ENCODE results near the gene LPIN2. TPM values are rescaled to one million over a fixed set of nuclear protein-coding genes. Genes with fewer than 3 reads are reported as not detected.
A peak's percentile ranks its signal among the peaks of the same experiment; 100 is the strongest.
"Not testable (repeated sequence)": the region's sequence is repeated elsewhere in the genome, so short reads cannot be mapped to it uniquely, and the experiment has no call there.

The LPIN2 gene, protein sequence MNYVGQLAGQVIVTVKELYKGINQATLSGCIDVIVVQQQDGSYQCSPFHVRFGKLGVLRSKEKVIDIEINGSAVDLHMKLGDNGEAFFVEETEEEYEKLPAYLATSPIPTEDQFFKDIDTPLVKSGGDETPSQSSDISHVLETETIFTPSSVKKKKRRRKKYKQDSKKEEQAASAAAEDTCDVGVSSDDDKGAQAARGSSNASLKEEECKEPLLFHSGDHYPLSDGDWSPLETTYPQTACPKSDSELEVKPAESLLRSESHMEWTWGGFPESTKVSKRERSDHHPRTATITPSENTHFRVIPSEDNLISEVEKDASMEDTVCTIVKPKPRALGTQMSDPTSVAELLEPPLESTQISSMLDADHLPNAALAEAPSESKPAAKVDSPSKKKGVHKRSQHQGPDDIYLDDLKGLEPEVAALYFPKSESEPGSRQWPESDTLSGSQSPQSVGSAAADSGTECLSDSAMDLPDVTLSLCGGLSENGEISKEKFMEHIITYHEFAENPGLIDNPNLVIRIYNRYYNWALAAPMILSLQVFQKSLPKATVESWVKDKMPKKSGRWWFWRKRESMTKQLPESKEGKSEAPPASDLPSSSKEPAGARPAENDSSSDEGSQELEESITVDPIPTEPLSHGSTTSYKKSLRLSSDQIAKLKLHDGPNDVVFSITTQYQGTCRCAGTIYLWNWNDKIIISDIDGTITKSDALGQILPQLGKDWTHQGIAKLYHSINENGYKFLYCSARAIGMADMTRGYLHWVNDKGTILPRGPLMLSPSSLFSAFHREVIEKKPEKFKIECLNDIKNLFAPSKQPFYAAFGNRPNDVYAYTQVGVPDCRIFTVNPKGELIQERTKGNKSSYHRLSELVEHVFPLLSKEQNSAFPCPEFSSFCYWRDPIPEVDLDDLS
- 9.9 and 10.4 TPM in 2 replicates for total RNA-seq (2014; rRNA removed; shearing (Covaris generic))
- 10.8 and 12.7 TPM in 2 replicates for polyA plus RNA-seq (2014; cell fraction: nucleus; rRNA removed)

GRCh38 chr18:3013024-3013804 is at the start of gene LPIN2:
TSS of gene LPIN2 (minus strand) at chr18:3013144. CDS start at chr18:2960840, 52,304 bp downstream.
- peak; percentile 89 for DNase-seq (ENCODE audit: extremely low read depth, low read depth)

DNA sequence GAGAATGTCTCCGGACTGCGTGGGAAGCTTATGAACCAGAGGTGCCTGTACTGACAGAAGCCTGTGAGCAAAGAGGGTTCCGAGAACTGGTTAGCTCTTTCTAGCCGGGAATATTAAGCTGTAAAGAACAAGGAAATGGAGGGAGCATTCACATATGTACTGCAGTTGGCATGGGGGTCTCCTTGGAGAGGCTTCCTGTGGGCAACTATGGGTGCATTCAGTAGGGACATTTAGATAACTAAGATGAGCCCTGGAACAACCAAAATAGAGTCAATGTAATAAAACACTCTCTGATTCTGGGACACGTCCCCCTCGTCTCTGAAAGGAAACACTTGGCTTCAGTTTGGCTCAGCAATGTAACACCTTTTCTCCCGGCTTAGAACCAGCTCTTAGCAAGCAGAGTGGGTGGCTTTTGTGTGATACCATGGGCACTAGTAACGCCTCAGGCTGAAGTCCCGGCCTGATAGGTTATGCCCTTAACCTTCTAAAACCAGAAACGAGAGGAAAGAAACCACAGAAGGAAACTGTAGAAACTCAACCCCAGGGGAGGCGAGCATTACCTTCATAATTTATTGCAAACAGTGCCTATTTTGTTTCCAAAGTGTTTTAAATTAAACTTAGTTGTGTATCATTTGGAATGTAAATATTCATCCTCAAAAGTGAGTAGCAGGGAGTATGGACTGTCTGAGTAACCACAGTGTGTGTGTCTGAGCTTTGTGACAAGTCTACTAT is 48.8 kb upstream of the LPIN2 start:
- DNase-seq (ENCODE audit: extremely low read depth, low read depth), result no peak

- no peak for DNase-seq (ENCODE audit: extremely low read depth, low read depth)
Measured at GRCh38 chr18:3060667-3061580, 48.0 kb upstream of the LPIN2 start.

- no peak for DNase-seq (ENCODE audit: extremely low read depth, low read depth)
Measured at GRCh38 chr18:3059272-3059671, 46.3 kb upstream of the LPIN2 start.

- peak; percentile 5 for DNase-seq (ENCODE audit: extremely low read depth, low read depth)
Measured at GRCh38 chr18:3058328-3059191, 45.6 kb upstream of the LPIN2 start.

DNA sequence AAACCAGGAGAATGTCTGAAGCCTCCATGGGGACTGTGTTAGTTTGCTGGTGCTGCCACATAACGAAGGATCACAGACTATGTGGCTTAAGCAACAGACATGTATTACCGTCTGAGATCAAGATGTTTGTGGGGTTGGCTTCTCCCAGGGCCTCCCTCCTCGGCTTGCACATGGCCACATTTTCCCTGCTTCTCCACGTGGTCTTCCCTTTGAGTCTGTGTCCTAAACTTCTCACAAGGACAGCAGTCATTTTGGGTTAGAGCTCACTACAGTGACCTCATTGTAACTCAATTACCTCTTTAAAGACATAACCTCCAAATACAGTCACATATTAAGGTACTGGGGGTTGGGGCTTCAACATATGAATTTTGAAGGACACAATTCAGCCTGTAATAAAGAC is 44.6 kb upstream of the LPIN2 start:
- no peak for DNase-seq (ENCODE audit: extremely low read depth, low read depth)

GRCh38 chr18:3056311-3056710 is 43.4 kb upstream of the LPIN2 start:
- DNase-seq (ENCODE audit: extremely low read depth, low read depth), result no peak

DNA sequence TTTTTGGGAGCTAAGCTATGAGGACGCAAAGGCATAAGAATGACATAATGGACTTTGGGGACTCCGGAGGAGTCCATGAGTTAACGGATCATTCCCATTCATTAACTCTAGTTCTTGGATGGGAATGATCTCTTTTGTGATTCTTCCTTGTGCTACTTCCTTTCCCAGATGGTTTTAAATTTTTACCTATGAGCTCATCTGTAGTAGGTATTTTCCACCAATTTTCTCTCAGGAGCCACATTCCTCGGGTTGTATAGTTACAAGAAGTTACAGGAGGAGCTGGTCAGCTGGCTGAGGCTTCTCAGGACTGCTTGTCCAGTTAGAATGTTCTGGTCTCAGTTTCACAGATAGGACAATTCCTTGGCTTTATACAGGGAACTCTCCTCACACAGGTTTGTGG is 42.9 kb upstream of the LPIN2 start:
- no peak for DNase-seq (ENCODE audit: extremely low read depth, low read depth)

DNA sequence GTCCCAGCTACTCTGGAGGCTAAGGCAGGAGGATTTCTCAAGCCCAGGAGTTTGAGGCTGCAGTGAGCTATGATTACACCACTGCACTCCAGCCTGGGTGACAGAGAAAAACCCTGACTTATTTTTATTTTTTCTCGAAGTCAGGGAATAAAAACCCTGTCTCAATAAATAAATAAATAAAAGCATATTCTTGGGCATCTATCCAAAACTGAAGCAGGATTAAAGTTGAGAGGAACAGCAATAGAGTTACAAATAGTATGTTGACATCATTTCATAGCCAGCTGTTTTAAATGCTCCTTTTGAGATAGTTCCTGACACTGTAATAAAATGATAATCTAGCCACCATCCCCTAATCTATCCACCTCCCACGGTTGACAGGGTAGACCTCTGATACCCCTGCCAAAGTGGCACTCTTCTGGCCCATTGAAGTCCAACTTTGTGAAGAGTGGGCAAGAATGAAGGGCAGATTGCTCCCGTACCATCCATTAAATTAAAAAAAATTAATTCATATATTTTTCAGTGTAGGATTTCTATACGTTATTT is 42.3 kb upstream of the LPIN2 start:
- DNase-seq (ENCODE audit: extremely low read depth, low read depth), result no peak

GRCh38 chr18:3054780-3055179 is 41.8 kb upstream of the LPIN2 start:
- DNase-seq (ENCODE audit: extremely low read depth, low read depth), result no peak

DNA sequence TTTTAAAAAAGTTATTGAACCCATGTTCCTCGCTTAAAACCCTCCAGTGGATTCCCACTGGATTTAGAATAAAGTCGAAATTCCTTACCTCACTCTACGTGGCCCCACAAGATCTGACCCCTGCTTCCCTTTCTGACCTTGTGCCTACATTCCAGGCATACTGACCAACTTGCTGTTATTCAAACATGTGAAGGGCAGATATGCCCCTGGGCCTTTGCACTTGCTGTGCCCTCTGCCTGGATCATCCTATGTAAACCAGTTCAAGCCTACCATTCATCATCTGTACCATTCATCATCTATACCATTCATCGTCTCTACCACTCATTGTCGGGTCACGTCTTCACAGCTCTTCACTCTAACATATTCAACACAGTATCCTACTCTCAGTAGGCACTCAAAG is 41.3 kb upstream of the LPIN2 start:
- no peak for DNase-seq (ENCODE audit: extremely low read depth, low read depth)

DNA sequence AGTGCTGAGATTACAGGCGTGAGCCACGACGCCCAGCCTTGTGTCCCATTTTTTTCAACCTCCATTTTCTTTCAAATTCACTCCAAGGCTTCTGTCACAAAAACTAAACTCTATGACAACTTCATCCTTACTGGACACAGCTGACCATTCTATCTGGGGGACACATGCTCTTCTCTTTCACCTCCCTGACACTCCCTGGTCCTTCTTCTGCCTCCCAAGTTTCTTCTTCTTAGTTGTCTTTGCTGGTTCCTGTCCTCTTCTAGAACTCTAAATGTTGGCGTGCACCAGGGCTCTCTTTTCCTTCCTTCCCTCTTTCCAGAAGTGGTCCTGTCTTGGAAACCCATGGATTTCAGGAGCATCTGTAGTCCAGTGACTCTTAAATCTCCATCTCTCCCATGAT is 40.1 kb upstream of the LPIN2 start:
- no peak for DNase-seq (ENCODE audit: extremely low read depth, low read depth)

DNA sequence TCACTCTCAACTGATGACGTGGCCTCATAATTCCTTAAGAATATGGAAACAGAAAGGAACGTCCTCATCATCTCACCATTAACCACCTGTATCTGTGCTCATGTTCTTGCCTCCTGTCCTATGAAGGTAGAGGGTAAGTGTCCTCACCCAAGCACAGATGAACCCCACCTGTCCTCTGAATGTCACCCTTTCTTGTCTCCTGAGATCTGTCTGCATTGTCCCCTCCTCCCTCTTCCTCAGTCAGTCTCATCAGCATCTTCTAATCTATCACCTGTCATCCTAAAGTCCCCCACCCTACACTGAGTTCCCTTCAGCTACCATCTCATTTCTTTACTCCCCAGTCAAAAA is 39.4 kb upstream of the LPIN2 start:
- no peak for DNase-seq (ENCODE audit: extremely low read depth, low read depth)

- DNase-seq (ENCODE audit: extremely low read depth, low read depth), result no peak
Measured at GRCh38 chr18:3051718-3052410, 38.9 kb upstream of the LPIN2 start.

DNA sequence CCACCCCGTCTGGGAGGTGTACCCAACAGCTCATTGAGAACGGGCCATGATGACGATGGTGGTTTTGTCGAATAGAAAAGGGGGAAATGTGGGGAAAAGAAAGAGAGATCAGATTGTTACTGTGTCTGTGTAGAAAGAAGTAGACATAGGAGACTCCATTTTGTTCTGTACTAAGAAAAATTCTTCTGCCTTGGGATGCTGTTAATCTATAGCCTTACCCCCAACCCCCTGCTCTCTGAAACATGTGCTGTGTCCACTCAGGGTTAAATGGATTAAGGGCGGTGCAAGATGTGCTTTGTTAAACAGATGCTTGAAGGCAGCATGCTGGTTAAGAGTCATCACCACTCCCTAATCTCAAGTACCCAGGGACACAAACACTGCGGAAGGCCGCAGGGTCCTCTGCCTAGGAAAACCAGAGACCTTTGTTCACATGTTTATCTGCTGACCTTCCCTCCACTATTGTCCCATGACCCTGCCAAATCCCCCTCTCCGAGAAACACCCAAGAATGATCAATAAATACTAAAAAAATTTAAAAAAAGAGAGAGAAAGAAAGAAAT is 37.0 kb upstream of the LPIN2 start:
- DNase-seq (ENCODE audit: extremely low read depth, low read depth), result not testable (repeated sequence)

DNA sequence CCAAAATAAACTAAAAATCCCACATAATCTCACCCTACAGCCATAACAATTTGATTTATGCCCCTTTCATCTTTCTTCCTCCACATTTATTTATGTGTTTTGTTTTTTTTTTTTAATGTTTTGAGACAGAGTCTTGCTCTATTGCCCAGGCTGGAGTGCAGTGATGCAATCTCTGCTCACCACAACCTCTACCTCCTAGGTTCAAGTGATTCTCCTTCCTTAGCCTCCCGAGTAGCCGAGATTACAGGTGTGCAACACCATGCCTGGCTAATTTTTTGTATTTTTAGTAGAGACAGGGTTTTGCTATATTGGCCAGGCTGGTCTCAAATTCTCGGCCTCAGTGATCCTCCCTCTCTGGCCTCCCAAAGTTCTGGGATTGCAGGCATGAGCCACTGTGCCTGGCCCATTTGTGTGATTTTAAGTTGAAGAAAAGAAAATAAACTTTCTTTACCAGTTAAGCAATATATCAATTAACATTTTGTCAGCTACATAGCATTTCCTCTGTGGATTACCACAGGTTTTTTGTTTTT is 35.9 kb upstream of the LPIN2 start:
- no peak for DNase-seq (ENCODE audit: extremely low read depth, low read depth)

DNA sequence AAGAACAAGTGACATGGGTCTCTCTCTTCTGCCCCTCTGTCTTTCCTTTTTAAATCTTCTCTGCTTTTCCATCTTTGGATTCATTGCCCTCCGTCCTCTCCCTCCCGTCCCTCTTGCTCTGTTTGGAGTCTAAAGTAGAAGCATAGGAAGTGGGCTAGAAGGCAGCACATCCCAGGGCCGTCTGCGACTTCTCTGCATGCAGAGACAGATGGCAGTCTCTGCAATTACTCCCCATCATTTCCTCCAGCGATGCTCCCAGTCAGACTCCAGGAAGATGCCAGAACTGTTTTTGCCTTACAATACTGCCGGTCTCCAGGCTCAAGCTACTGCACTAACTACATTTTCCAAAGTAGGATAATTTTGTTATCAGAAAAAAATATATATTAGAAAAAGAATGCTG is 35.2 kb upstream of the LPIN2 start:
- DNase-seq (ENCODE audit: extremely low read depth, low read depth), result no peak
